ENCODE data around the gene C11orf24.
"Not testable (repeated sequence)": the region's sequence is repeated elsewhere in the genome, so short reads cannot be mapped to it uniquely, and the experiment has no call there.

C11orf24 gene

GRCh38 chr11:68259122-68259959 lies 12.4 kb downstream of the C11orf24 start:
- no peak overlapping the region for H3K4me3 ChIP-seq (ENCODE audit: low read depth, low read length)
- no peaks in the 10 kb centered on the region for H3K27me3 ChIP-seq (ENCODE audit: control insufficient read depth, insufficient read depth, low read length)
- peaks cover 8% of the 10 kb centered on the region for H3K4me1 ChIP-seq (ENCODE audit: control insufficient read depth, insufficient read depth, low read length)
- no peaks in the 10 kb centered on the region for H3K9me3 ChIP-seq (ENCODE audit: control insufficient read depth, insufficient read depth, low read depth, low read length)
- H3K36me3 ChIP-seq (ENCODE audit: control insufficient read depth, insufficient read depth, low read length) = peaks cover 43% of the 10 kb centered on the region
- H3K9ac ChIP-seq (ENCODE audit: low read length) = no peak overlapping the region
- H3K27ac ChIP-seq (ENCODE audit: low read depth, low read length) = no peak overlapping the region

- Histone ChIP-seq H3K36me3 (ENCODE audit: control insufficient read depth, insufficient read depth, low read length) (peaks cover 34% of the 10 kb centered on the region), H3K4me3 (ENCODE audit: low read depth, low read length) (no peak overlapping the region), H3K9me3 (ENCODE audit: control insufficient read depth, insufficient read depth, low read depth, low read length) (no peaks in the 10 kb centered on the region), H3K27ac (ENCODE audit: low read depth, low read length) (no peak overlapping the region), H3K9ac (ENCODE audit: low read length) (no peak overlapping the region), H3K4me1 (ENCODE audit: control insufficient read depth, insufficient read depth, low read length) (peaks cover 8% of the 10 kb centered on the region), H3K27me3 (ENCODE audit: control insufficient read depth, insufficient read depth, low read length) (no peaks in the 10 kb centered on the region)
These were observed 13.4 kb downstream of the C11orf24 start for GRCh38 chr11:68258363-68258765.

GRCh38 chr11:68257477-68258362 lies 14.1 kb downstream of the C11orf24 start:
- Histone ChIP-seq H3K27me3 (ENCODE audit: control insufficient read depth, insufficient read depth, low read length) (no peaks in the 10 kb centered on the region), H3K9ac (ENCODE audit: low read length) (no peak overlapping the region), H3K4me3 (ENCODE audit: low read depth, low read length) (no peak overlapping the region), H3K4me1 (ENCODE audit: control insufficient read depth, insufficient read depth, low read length) (peaks cover 8% of the 10 kb centered on the region), H3K36me3 (ENCODE audit: control insufficient read depth, insufficient read depth, low read length) (peaks cover 27% of the 10 kb centered on the region), H3K9me3 (ENCODE audit: control insufficient read depth, insufficient read depth, low read depth, low read length) (no peaks in the 10 kb centered on the region), H3K27ac (ENCODE audit: low read depth, low read length) (no peak overlapping the region)

- no peak overlapping the region for H3K9ac ChIP-seq (ENCODE audit: low read length)
- no peaks in the 10 kb centered on the region for H3K27me3 ChIP-seq (ENCODE audit: control insufficient read depth, insufficient read depth, low read length)
- H3K9me3 ChIP-seq (ENCODE audit: control insufficient read depth, insufficient read depth, low read depth, low read length) = peaks cover 4% of the 10 kb centered on the region; the same call in 1 of the 2 replicates
- H3K36me3 ChIP-seq (ENCODE audit: control insufficient read depth, insufficient read depth, low read length) = peaks cover 13% of the 10 kb centered on the region
- H3K27ac ChIP-seq (ENCODE audit: low read depth, low read length) = no peak overlapping the region
- H3K4me3 ChIP-seq (ENCODE audit: low read depth, low read length) = no peak overlapping the region
- H3K4me1 ChIP-seq (ENCODE audit: control insufficient read depth, insufficient read depth, low read length) = peaks cover 8% of the 10 kb centered on the region
These were observed 15.4 kb downstream of the C11orf24 start for GRCh38 chr11:68256331-68256741.

- H3K9ac ChIP-seq (ENCODE audit: low read length) = no peak overlapping the region
- H3K4me1 ChIP-seq (ENCODE audit: control insufficient read depth, insufficient read depth, low read length) = peaks cover 8% of the 10 kb centered on the region
- H3K4me3 ChIP-seq (ENCODE audit: low read depth, low read length) = no peak overlapping the region
- H3K36me3 ChIP-seq (ENCODE audit: control insufficient read depth, insufficient read depth, low read length) = peaks cover 5% of the 10 kb centered on the region
- H3K9me3 ChIP-seq (ENCODE audit: control insufficient read depth, insufficient read depth, low read depth, low read length) = peaks cover 4% of the 10 kb centered on the region; the same call in 1 of the 2 replicates
- H3K27me3 ChIP-seq (ENCODE audit: control insufficient read depth, insufficient read depth, low read length) = no peaks in the 10 kb centered on the region
- H3K27ac ChIP-seq (ENCODE audit: low read depth, low read length) = no peak overlapping the region
These were observed 16.2 kb downstream of the C11orf24 start for GRCh38 chr11:68255526-68255925.

- peaks cover 4% of the 10 kb centered on the region for H3K9me3 ChIP-seq (ENCODE audit: control insufficient read depth, insufficient read depth, low read depth, low read length)
These were observed 17.4 kb downstream of the C11orf24 start for GRCh38 chr11:68254421-68254820.

GRCh38 chr11:68251765-68252164 lies 20.0 kb downstream of the C11orf24 start:
- H3K9me3 ChIP-seq (ENCODE audit: control insufficient read depth, insufficient read depth, low read depth, low read length) = peaks cover 4% of the 10 kb centered on the region
- H3K9ac ChIP-seq (ENCODE audit: low read length) = no peak overlapping the region
- no peaks in the 10 kb centered on the region for H3K36me3 ChIP-seq (ENCODE audit: control insufficient read depth, insufficient read depth, low read length)

More at GRCh38 chr11:68254421-68254820, 17.4 kb downstream of the C11orf24 start:
- Histone ChIP-seq H3K4me3 (ENCODE audit: low read depth, low read length) (no peak overlapping the region), H3K27ac (ENCODE audit: low read depth, low read length) (no peak overlapping the region), H3K36me3 (ENCODE audit: control insufficient read depth, insufficient read depth, low read length) (no peaks in the 10 kb centered on the region), H3K27me3 (ENCODE audit: control insufficient read depth, insufficient read depth, low read length) (no peaks in the 10 kb centered on the region), H3K4me1 (ENCODE audit: control insufficient read depth, insufficient read depth, low read length) (peaks cover 8% of the 10 kb centered on the region), H3K9ac (ENCODE audit: low read length) (no peak overlapping the region)

GRCh38 chr11:68244912-68245311 lies 26.9 kb downstream of the C11orf24 start:
- H3K27me3 ChIP-seq (ENCODE audit: control insufficient read depth, insufficient read depth, low read length); H3K9me3 ChIP-seq (ENCODE audit: control insufficient read depth, insufficient read depth, low read depth, low read length): not testable (repeated sequence)

More at GRCh38 chr11:68251765-68252164, 20.0 kb downstream of the C11orf24 start:
- H3K27ac ChIP-seq (ENCODE audit: low read depth, low read length) = no peak overlapping the region
- H3K27me3 ChIP-seq (ENCODE audit: control insufficient read depth, insufficient read depth, low read length) = no peaks in the 10 kb centered on the region
- H3K4me1 ChIP-seq (ENCODE audit: control insufficient read depth, insufficient read depth, low read length) = peaks cover 8% of the 10 kb centered on the region
- H3K4me3 ChIP-seq (ENCODE audit: low read depth, low read length) = no peak overlapping the region

GRCh38 chr11:68243847-68244246 lies 27.9 kb downstream of the C11orf24 start:
- H3K9me3 ChIP-seq (ENCODE audit: control insufficient read depth, insufficient read depth, low read depth, low read length); H3K9ac ChIP-seq (ENCODE audit: low read length): not testable (repeated sequence)

More at GRCh38 chr11:68244912-68245311, 26.9 kb downstream of the C11orf24 start:
- H3K9ac ChIP-seq (ENCODE audit: low read length); H3K27ac ChIP-seq (ENCODE audit: low read depth, low read length); H3K36me3 ChIP-seq (ENCODE audit: control insufficient read depth, insufficient read depth, low read length); H3K4me3 ChIP-seq (ENCODE audit: low read depth, low read length); H3K4me1 ChIP-seq (ENCODE audit: control insufficient read depth, insufficient read depth, low read length): not testable (repeated sequence)

GRCh38 chr11:68242616-68243015 lies 29.2 kb downstream of the C11orf24 start:
- H3K27me3 ChIP-seq (ENCODE audit: control insufficient read depth, insufficient read depth, low read length) = no peaks in the 10 kb centered on the region
- H3K27ac ChIP-seq (ENCODE audit: low read depth, low read length) = no peak overlapping the region
- no peaks in the 10 kb centered on the region for H3K36me3 ChIP-seq (ENCODE audit: control insufficient read depth, insufficient read depth, low read length)
- H3K4me1 ChIP-seq (ENCODE audit: control insufficient read depth, insufficient read depth, low read length) = no peaks in the 10 kb centered on the region
- H3K9ac ChIP-seq (ENCODE audit: low read length) = no peak overlapping the region
- no peak overlapping the region for H3K4me3 ChIP-seq (ENCODE audit: low read depth, low read length)
- no peaks in the 10 kb centered on the region for H3K9me3 ChIP-seq (ENCODE audit: control insufficient read depth, insufficient read depth, low read depth, low read length)

More at GRCh38 chr11:68243847-68244246, 27.9 kb downstream of the C11orf24 start:
- not testable (repeated sequence) for H3K4me3 ChIP-seq (ENCODE audit: low read depth, low read length); H3K27me3 ChIP-seq (ENCODE audit: control insufficient read depth, insufficient read depth, low read length); H3K36me3 ChIP-seq (ENCODE audit: control insufficient read depth, insufficient read depth, low read length); H3K4me1 ChIP-seq (ENCODE audit: control insufficient read depth, insufficient read depth, low read length); H3K27ac ChIP-seq (ENCODE audit: low read depth, low read length)

- Histone ChIP-seq H3K4me1 (ENCODE audit: control insufficient read depth, insufficient read depth, low read length) (no peaks in the 10 kb centered on the region), H3K27me3 (ENCODE audit: control insufficient read depth, insufficient read depth, low read length) (no peaks in the 10 kb centered on the region), H3K27ac (ENCODE audit: low read depth, low read length) (no peak overlapping the region), H3K36me3 (ENCODE audit: control insufficient read depth, insufficient read depth, low read length) (no peaks in the 10 kb centered on the region), H3K4me3 (ENCODE audit: low read depth, low read length) (no peak overlapping the region), H3K9me3 (ENCODE audit: control insufficient read depth, insufficient read depth, low read depth, low read length) (peaks cover 5% of the 10 kb centered on the region), H3K9ac (ENCODE audit: low read length) (no peak overlapping the region)
These were observed 40.2 kb downstream of the C11orf24 start for GRCh38 chr11:68231621-68232020.

All from HUES6 (cell line).